Osteoblast (primary cell): Measurements from ENCODE around the gene KCTD1. TPM values are rescaled to one million over a fixed set of nuclear protein-coding genes. Genes with fewer than 3 reads are reported as not detected.

ENCODE experiments used
- DNase-seq: peaks from one replicate; pipeline ENCODE4 v3.0.0; 2011; ENCODE audit warnings: low spot score, mixed read lengths; ENCODE audit not compliant: insufficient read length; ENCODE audit errors: missing footprints
- H2AFZ ChIP-seq: 2 replicates; pipeline ENCODE4 v1.6.0; 2011; ENCODE audit warnings: mild to moderate bottlenecking, low read length
- H3K27ac ChIP-seq: 2 replicates; pipeline ENCODE4 v1.5.1; 2011; ENCODE audit warnings: mild to moderate bottlenecking, low read depth, low read length, moderate library complexity
- H3K27me3 ChIP-seq: 2 replicates; pipeline ENCODE4 v1.6.0; 2012; ENCODE audit warnings: mild to moderate bottlenecking, control low read depth, inconsistent platforms, low read length, moderate library complexity; ENCODE audit not compliant: insufficient read depth
- H3K36me3 ChIP-seq: 2 replicates; pipeline ENCODE4 v1.5.1; 2011; ENCODE audit warnings: mild to moderate bottlenecking, low read length, control low read depth, moderate library complexity; ENCODE audit not compliant: insufficient read depth
- H3K4me1 ChIP-seq: 2 replicates; pipeline ENCODE4 v1.5.1; 2011; ENCODE audit warnings: mild to moderate bottlenecking, low read length, control low read depth, moderate library complexity; ENCODE audit not compliant: insufficient read depth
- H3K4me2 ChIP-seq: 2 replicates; pipeline ENCODE4 v1.6.0; 2011; ENCODE audit warnings: mild to moderate bottlenecking, low read length; ENCODE audit not compliant: insufficient read depth
- H3K4me3 ChIP-seq: fragments of 200-600 bp; sonication (generic); 3 replicates; pipeline ENCODE4 v1.5.1; 2012; ENCODE audit warnings: mild to moderate bottlenecking, low read length, inconsistent platforms; ENCODE audit not compliant: insufficient read depth
- H3K79me2 ChIP-seq: 2 replicates; pipeline ENCODE4 v1.6.0; 2012; ENCODE audit warnings: mild to moderate bottlenecking, low read length, control low read depth, inconsistent platforms; ENCODE audit not compliant: insufficient read depth
- H3K9me3 ChIP-seq: 2 replicates; pipeline ENCODE4 v1.5.1; 2011; ENCODE audit warnings: low read depth, low read length, control low read depth
- H4K20me1 ChIP-seq: 2 replicates; pipeline ENCODE4 v1.6.0; 2012; ENCODE audit warnings: mild to moderate bottlenecking, low read length, control low read depth; ENCODE audit not compliant: insufficient read depth
- total RNA-seq: library from RNA; depleted of rRNA; stranded (reverse); fragments of >200 nt; gene quantifications from 2 replicates; pipeline ENCODE4 v1.2.3, GENCODE V29; 2012
- TF ChIP-seq, protein P1 (sequence below): IDR thresholded peaks from 2 replicates; pipeline ENCODE4 v1.5.1; 2011; ENCODE audit warnings: mild to moderate bottlenecking, low read depth, low read length, moderate library complexity; ENCODE audit errors: extremely low read depth

The KCTD1 gene
- total RNA-seq, 1 donor: 14.8 TPM

DNA sequence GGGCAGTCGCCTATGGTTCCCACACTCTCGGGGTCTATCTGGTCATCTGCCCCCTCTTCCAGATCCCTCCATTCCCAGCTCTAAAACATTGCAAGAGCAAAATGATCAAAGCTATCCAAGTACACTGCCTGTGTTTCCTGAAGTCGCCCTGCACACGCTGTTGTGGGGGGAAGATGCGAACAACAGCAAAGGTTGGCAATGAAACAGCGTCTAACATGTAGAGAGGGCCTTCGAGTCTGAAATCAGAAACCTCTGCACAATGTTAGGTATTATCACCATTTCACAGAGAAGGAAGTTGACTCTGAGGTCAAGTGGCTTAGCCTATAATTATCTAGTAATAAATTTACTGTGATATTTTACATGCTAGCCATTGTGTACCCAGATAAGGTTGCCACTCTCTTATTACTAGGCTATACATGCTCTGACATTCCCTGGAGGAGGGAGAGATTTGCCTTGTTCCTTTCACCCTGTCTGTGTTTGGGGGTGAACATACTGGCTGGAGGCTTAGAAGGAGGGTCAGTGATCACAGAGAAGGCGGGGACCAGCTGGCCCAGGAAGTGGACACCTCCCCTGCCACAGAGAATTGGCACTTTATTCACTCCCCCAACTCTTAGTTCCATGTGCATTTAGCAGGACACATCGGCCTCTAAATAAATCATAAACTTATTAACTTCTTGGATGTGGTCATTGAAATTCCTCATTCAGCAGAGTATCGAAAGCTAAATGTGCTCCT lies 36.8 kb downstream of the KCTD1 start:
- H3K79me2 ChIP-seq: no peaks in the 10 kb centered on the region
- H3K4me1 ChIP-seq: peaks cover 10% of the 10 kb centered on the region
- H4K20me1 ChIP-seq: no peaks in the 10 kb centered on the region
- H3K27ac ChIP-seq: no peak overlapping the region
- no peaks in the 10 kb centered on the region for H3K36me3 ChIP-seq
- TF ChIP-seq, protein P1, sequence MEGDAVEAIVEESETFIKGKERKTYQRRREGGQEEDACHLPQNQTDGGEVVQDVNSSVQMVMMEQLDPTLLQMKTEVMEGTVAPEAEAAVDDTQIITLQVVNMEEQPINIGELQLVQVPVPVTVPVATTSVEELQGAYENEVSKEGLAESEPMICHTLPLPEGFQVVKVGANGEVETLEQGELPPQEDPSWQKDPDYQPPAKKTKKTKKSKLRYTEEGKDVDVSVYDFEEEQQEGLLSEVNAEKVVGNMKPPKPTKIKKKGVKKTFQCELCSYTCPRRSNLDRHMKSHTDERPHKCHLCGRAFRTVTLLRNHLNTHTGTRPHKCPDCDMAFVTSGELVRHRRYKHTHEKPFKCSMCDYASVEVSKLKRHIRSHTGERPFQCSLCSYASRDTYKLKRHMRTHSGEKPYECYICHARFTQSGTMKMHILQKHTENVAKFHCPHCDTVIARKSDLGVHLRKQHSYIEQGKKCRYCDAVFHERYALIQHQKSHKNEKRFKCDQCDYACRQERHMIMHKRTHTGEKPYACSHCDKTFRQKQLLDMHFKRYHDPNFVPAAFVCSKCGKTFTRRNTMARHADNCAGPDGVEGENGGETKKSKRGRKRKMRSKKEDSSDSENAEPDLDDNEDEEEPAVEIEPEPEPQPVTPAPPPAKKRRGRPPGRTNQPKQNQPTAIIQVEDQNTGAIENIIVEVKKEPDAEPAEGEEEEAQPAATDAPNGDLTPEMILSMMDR: no peak
- H3K4me3 ChIP-seq: no peak overlapping the region
- H3K9me3 ChIP-seq: no peaks in the 10 kb centered on the region
- no peak overlapping the region for H3K4me2 ChIP-seq
- no peak overlapping the region for H2AFZ ChIP-seq
- H3K27me3 ChIP-seq: no peaks in the 10 kb centered on the region
- DNase-seq: no peak

DNA sequence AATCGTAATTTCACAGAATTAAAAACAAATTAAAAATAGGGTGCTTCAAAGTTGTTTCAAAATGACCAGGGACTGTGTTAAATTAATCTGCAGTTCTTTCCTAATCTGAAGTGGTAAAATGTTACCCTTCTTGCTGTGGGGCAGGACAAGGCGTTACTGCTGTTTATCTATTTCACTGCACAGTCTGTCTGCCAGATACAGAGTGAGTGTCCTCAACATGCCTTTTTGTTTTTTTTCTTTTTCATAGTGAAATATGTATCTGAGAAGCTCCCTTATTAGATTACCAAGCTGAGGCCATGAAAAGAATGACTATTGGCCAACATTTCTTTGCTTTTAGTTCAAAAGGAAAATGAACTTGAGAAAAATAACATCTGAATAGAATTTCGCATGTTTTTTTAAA lies 38.0 kb downstream of the KCTD1 start:
- no peaks in the 10 kb centered on the region for H3K27me3 ChIP-seq
- TF ChIP-seq, protein P1: no peak
- no peak overlapping the region for H3K27ac ChIP-seq
- no peaks in the 10 kb centered on the region for H4K20me1 ChIP-seq
- H3K36me3 ChIP-seq: no peaks in the 10 kb centered on the region
- H3K9me3 ChIP-seq: no peaks in the 10 kb centered on the region
- no peak overlapping the region for H3K4me3 ChIP-seq
- no peak overlapping the region for H2AFZ ChIP-seq
- peaks cover 10% of the 10 kb centered on the region for H3K4me1 ChIP-seq
- no peak for DNase-seq
- no peaks in the 10 kb centered on the region for H3K79me2 ChIP-seq
- no peak overlapping the region for H3K4me2 ChIP-seq

DNA sequence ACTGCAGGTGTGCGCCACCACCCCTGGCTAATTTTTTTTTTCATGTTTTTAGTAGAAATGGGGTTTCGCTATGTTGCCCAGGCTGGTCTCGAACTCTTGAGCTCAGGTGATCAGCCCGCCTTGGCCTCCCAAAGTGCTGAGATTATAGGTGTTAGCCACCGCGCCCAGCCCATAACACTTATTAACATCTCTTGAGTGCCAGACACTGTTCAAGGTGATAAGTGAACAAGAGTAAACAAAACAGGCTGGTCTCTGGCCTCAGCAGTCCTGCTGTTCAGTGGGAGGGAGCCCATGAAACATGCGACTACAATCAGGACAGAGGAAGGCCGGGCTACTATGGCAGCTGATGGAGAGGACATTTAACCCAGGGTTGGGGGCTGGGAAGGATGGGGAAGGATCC lies 42.3 kb downstream of the KCTD1 start:
- H3K4me1 ChIP-seq: no peaks in the 10 kb centered on the region
- H3K27ac ChIP-seq: no peak overlapping the region
- H3K9me3 ChIP-seq: no peaks in the 10 kb centered on the region
- DNase-seq: no peak
- H3K27me3 ChIP-seq: no peaks in the 10 kb centered on the region
- no peak overlapping the region for H2AFZ ChIP-seq
- H3K36me3 ChIP-seq: no peaks in the 10 kb centered on the region
- H3K79me2 ChIP-seq: no peaks in the 10 kb centered on the region
- H4K20me1 ChIP-seq: no peaks in the 10 kb centered on the region
- H3K4me2 ChIP-seq: no peak overlapping the region
- TF ChIP-seq, protein P1: no peak
- no peak overlapping the region for H3K4me3 ChIP-seq

DNA sequence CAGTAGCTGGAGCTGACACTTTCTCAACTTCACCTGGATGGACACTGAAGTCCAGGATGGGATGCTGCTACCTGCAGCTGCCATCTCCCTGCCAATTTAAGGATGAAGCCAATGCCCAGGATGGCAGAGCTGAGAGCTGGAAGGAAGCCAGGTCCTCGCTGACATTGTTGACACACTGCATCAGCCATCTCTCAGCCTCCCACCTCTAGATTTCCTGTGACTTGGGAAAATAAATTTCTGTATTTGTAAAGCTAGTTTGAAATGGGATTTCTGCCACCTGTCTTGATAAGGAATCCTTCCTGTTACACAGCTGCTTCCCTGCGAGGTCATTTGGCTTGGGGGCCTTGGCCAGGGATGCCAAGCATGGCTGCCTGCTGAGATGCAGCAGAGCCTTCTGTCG lies 43.5 kb downstream of the KCTD1 start:
- Histone ChIP-seq H3K4me3 (no peak overlapping the region), H3K4me1 (no peaks in the 10 kb centered on the region), H3K27ac (no peak overlapping the region), H3K36me3 (peaks cover 2% of the 10 kb centered on the region), H3K9me3 (no peaks in the 10 kb centered on the region), H3K27me3 (no peaks in the 10 kb centered on the region), H3K4me2 (no peak overlapping the region), H4K20me1 (no peaks in the 10 kb centered on the region), H3K79me2 (no peaks in the 10 kb centered on the region), H2AFZ (no peak overlapping the region)
- TF ChIP-seq, protein P1: no peak
- DNase-seq: no peak
